Fibroblast of the aortic adventitia (primary cell): ENCODE measurements around the gene TRAK1. TPM values are rescaled to one million over a fixed set of nuclear protein-coding genes. Genes with fewer than 3 reads are reported as not detected.

Experiments
- DNase-seq: peaks from one replicate; pipeline ENCODE4 v3.0.0-alpha.2; 2010; ENCODE audit warnings: low read depth
- H3K4me3 ChIP-seq: 2 replicates; pipeline ENCODE4 v1.5.1; 2011; ENCODE audit warnings: low read depth, mild to moderate bottlenecking, control low read depth, low read length, moderate library complexity
- total RNA-seq: library from RNA; depleted of rRNA; stranded (reverse); fragments of >200 nt; gene quantifications from 2 replicates; pipeline ENCODE4 v1.2.3, GENCODE V29; 2012; ENCODE audit warnings: low replicate concordance
- TF ChIP-seq, protein P1 (sequence below): IDR thresholded peaks from 2 replicates; pipeline ENCODE4 v1.5.1; 2011; ENCODE audit warnings: mild to moderate bottlenecking, low read length, control low read depth, inconsistent platforms; ENCODE audit not compliant: insufficient read depth

The TRAK1 gene
- total RNA-seq, 1 donor, result 51.6 TPM

DNA sequence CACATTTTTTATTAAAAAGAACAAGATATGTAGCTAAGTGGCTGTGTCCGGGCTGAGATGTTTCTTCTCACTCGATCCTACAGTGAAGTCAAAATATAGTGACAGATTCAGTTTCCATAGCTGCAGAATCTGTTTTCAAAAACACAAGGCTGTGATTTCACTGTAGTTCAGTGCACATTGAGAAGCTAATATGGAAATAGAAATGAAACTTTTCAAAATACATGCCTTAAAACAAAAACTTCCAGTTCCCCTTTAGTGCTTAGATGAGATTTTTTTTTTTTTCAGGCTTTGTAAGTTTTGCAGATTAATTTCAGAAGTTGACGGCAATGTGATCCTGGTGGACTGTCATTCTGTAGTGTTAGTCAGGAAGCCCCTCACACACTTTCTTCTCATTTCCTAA, 23.8 kb upstream of the TRAK1 start:
- peak; percentile 67 for DNase-seq
- H3K4me3 ChIP-seq, result no peak overlapping the region
- TF ChIP-seq, protein P1, sequence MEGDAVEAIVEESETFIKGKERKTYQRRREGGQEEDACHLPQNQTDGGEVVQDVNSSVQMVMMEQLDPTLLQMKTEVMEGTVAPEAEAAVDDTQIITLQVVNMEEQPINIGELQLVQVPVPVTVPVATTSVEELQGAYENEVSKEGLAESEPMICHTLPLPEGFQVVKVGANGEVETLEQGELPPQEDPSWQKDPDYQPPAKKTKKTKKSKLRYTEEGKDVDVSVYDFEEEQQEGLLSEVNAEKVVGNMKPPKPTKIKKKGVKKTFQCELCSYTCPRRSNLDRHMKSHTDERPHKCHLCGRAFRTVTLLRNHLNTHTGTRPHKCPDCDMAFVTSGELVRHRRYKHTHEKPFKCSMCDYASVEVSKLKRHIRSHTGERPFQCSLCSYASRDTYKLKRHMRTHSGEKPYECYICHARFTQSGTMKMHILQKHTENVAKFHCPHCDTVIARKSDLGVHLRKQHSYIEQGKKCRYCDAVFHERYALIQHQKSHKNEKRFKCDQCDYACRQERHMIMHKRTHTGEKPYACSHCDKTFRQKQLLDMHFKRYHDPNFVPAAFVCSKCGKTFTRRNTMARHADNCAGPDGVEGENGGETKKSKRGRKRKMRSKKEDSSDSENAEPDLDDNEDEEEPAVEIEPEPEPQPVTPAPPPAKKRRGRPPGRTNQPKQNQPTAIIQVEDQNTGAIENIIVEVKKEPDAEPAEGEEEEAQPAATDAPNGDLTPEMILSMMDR, result no peak

DNA sequence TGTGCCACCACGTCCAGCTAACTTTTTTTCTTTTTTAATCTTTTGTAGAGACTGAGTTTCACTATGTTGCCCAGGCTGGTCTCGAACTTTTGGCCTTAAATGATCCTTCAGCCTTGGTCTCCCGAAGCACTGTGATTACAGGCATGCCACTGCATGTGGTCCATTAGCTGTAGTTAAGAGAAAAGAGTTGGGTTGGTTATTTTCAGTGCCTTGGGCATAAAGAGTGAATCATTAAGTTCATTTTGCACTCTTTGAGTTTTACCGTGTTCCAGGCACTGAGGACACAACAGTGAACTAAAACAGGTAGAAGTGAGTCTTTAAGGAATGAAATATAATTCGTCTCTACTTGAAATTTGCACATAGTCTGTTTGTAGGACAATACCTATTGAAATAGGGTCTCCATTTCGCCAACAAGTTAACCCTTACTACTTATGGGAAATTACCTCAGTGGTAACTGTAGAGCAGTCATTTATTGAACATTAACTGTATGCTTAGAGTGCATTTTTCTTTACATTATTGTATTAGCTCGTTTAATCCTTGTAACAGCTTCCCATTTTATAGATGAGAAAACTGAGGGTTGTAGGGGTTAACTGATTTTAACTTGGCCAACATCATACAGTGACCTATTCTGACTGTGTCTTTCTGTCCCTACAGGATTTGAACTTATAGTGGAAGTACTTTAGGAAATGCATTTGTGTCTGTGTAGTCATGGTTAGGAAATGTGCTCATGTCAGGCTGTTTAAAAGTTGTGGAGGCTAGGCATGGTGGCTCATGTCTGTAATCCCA, 22.7 kb upstream of the TRAK1 start:
- TF ChIP-seq, protein P1, result no peak
- no peak for DNase-seq
- no peak overlapping the region for H3K4me3 ChIP-seq

DNA sequence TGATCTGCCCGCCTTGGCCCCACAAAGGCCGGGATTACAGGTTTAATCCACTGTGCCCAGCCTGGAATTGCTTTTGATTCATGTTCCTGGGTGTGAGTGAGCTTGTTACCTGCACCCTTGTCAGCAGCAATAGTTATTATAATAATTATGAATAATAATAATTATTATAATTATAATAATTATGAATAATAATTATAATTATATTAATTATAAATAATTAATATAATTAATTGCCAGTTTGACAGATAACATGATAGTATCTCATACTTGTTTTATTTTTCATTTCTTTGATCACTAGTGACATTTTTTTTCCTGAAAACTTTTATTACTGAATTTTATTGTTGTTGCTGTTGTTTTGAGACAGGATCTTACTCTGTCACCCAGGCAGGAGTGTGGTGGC, 21.1 kb upstream of the TRAK1 start:
- no peak for DNase-seq
- TF ChIP-seq, protein P1, result no peak
- H3K4me3 ChIP-seq, result no peak overlapping the region

DNA sequence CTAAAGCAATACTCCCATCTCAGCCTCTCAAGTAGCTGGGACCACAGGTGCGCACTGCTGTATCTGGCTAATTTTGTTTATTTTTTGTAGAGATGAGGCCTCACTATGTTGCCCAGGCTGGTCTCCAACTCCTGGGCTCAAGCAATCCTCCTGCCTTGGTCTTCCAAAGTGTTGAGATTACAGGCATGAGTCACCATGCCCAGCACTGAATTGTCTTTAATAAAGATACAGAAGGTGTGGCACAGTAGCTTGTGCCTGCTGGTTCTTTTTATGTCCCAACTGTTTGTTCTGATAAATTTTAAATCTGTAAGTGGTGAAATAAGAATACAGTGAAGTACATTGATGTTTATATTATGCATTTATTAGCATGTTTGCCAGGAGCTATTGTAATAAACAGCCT, 20.6 kb upstream of the TRAK1 start:
- TF ChIP-seq, protein P1, result no peak
- DNase-seq, result no peak
- H3K4me3 ChIP-seq, result no peak overlapping the region

DNA sequence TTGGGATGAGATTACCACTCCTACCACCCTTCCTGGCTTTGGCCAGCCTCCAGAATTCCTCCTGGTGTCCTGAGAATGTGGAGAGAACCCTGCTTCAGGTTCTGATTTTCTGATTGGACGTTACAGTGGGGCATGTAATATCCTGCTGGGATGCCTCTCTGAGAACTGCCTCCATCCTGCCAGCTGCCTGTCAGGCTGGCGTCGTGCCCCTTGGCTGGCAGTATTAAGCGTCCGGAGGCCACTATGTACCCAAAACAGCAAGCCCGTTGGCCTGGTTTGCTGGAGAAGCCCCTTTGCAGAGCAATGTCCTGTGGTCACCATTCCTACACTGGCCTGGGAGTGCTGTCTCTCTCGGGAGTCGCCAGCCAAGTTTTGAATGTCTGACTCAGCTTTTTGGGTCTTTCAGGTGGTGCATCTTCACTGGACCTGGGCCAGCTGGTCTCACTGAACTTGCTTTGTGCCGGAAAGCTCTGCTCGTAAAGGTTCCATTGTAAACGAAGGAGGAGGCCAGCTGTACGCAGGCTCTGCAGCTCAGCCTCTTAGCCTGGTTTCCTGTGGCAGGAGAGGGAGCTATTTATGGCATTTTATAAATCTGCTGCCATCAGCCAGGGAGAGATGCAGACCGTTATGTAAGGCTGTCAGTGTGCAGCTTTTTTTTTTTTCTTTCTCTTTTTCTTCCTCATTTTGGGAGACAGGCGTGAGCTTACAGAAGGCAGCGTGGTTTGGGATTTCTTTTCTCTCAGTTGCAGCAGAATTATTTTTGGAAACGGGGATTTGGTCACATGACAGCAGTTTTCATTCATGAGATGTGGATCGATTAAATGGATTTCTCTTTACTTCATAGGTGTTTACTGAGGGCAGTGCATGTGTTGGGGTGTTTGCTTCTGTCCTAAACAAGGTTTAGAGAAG, 19.0 kb upstream of the TRAK1 start:
- DNase-seq, result peak; percentile 79
- peak overlapping the region; percentile 41 for H3K4me3 ChIP-seq
- TF ChIP-seq, protein P1, result no peak

DNA sequence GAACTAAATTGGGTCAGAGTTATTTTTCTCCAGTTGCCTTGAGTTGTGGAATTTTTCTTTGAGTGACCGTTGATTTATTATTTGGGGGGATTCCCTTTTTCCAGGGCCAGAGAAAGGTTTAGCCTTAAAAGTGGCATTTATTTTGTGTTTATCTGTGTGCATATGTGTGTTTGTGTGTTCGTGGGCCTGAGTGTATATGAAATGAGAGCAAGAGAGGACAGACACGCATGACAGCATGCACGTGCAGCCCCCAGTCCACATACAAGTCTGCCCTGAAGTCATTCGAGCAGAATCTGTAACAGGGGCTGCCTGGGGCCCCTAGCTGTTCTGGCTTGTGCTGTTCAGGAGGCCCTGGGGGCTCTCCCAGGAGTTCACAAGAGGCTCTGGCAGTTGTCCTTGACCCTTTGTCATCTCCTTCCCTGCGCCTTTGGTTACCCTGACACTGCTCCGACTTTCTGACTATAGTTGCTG, 18.3 kb upstream of the TRAK1 start:
- no peak for DNase-seq
- TF ChIP-seq, protein P1, result no peak
- H3K4me3 ChIP-seq, result no peak overlapping the region
